HEK293 (cell line): ENCODE data around the gene TFAP2B.

Experiments
- CTCF ChIA-PET: fragments of 350-600 bp; formaldehyde crosslinking; extraction: SDS; loops from one replicate; lab custom pipeline; 2021; ENCODE audit warnings: antibody characterized with exemption; lab: Yijun Ruan, JAX
- POLR2A ChIA-PET: fragments of 300-600 bp; formaldehyde crosslinking; extraction: SDS; loops from one replicate; lab custom pipeline; 2020; ENCODE audit warnings: antibody characterized with exemption, inconsistent platforms; lab: Yijun Ruan, JAX
- H3K27ac ChIP-seq: fragments of 200-500 bp; sonication (Bioruptor generic); 2 replicates; pipeline ENCODE4 v1.5.1; 2014; ENCODE audit warnings: low read depth, low read length, control low read depth, inconsistent platforms; ENCODE audit errors: extremely low read depth
- H3K36me3 ChIP-seq, 2 experiments: fragments of 200-500 bp in 1 of 2; sonication (Bioruptor generic) in 1 of 2; 1 replicate in 1 of 2; 2 replicates in 1 of 2; pipeline ENCODE4 v1.5.1; 2014 to 2017; ENCODE audit warnings: inconsistent platforms in 2 of 2, low read length in 2 of 2; ENCODE audit not compliant: control insufficient read depth in 2 of 2, insufficient read depth in 1 of 2
- H3K4me1 ChIP-seq: fragments of 200-500 bp; sonication (Bioruptor generic); 2 replicates; pipeline ENCODE4 v1.5.1; 2014; ENCODE audit warnings: mild to moderate bottlenecking, low read length, inconsistent platforms; ENCODE audit not compliant: control insufficient read depth, insufficient read depth
- H3K4me3 ChIP-seq: 2 replicates; pipeline ENCODE4 v1.5.1; 2011; ENCODE audit warnings: low read depth, mild to moderate bottlenecking, control low read depth, low read length, moderate library complexity
- H3K9me3 ChIP-seq: fragments of 200-500 bp; sonication (Bioruptor generic); 2 replicates; pipeline ENCODE4 v1.5.1; 2014; ENCODE audit warnings: low read depth, low read length, inconsistent platforms; ENCODE audit not compliant: control insufficient read depth, insufficient read depth
- BCL11A ChIP-seq: fragments of 450-650 bp; formaldehyde crosslinking; IDR thresholded peaks from 2 replicates; pipeline ENCODE4 v1.5.1; 2016; ENCODE audit warnings: low read depth, missing biosample characterization, missing genetic modification characterization
- BCL11B ChIP-seq: fragments of 450-650 bp; formaldehyde crosslinking; IDR thresholded peaks from 2 replicates; pipeline ENCODE4 v1.5.1; 2016; ENCODE audit warnings: low read depth, missing biosample characterization, missing genetic modification characterization
- HOXA7 ChIP-seq: sonication (generic); formaldehyde crosslinking; IDR thresholded peaks from 2 replicates; pipeline ENCODE4 v1.8.1; 2022; ENCODE audit warnings: missing genetic modification reagents, borderline replicate concordance
- SCRT1 ChIP-seq: fragments of 450-650 bp; formaldehyde crosslinking; IDR thresholded peaks from 2 replicates; pipeline ENCODE4 v1.5.1; 2016; ENCODE audit warnings: missing biosample characterization, missing genetic modification characterization, borderline replicate concordance
- WT1 ChIP-seq: fragments of 450-650 bp; formaldehyde crosslinking; IDR thresholded peaks from 2 replicates; pipeline ENCODE4 v1.5.1; 2016; ENCODE audit warnings: missing biosample characterization, missing genetic modification characterization
- ZNF133 ChIP-seq: fragments of 450-650 bp; formaldehyde crosslinking; IDR thresholded peaks from 2 replicates; pipeline ENCODE4 v1.5.1; 2016; ENCODE audit warnings: missing biosample characterization, missing genetic modification characterization
- ZNF146 ChIP-seq: fragments of 450-650 bp; formaldehyde crosslinking; IDR thresholded peaks from 2 replicates; pipeline ENCODE4 v1.5.1; 2016; ENCODE audit warnings: missing biosample characterization, missing genetic modification characterization
- ZNF169 ChIP-seq: fragments of 450-650 bp; formaldehyde crosslinking; IDR thresholded peaks from 2 replicates; pipeline ENCODE4 v1.5.1; 2016; ENCODE audit warnings: missing biosample characterization, missing genetic modification characterization
- ZNF174 ChIP-seq: fragments of 450-650 bp; formaldehyde crosslinking; IDR thresholded peaks from 2 replicates; pipeline ENCODE4 v1.5.0; 2017; ENCODE audit warnings: missing biosample characterization, mild to moderate bottlenecking, missing genetic modification characterization
- ZNF335 ChIP-seq: fragments of 450-650 bp; formaldehyde crosslinking; conservative IDR thresholded peaks from 2 replicates; pipeline ENCODE4 v1.5.1; 2016; ENCODE audit warnings: missing biosample characterization, missing genetic modification characterization
- ZNF350 ChIP-seq: fragments of 450-650 bp; formaldehyde crosslinking; IDR thresholded peaks from 2 replicates; pipeline ENCODE4 v1.5.0; 2017; ENCODE audit warnings: missing biosample characterization, mild to moderate bottlenecking, missing genetic modification characterization
- ZNF391 ChIP-seq: fragments of 450-650 bp; formaldehyde crosslinking; IDR thresholded peaks from 2 replicates; pipeline ENCODE4 v1.5.1; 2016; ENCODE audit warnings: low read depth, missing biosample characterization, missing genetic modification characterization, borderline replicate concordance
- ZNF423 ChIP-seq: fragments of 450-650 bp; formaldehyde crosslinking; IDR thresholded peaks from 2 replicates; pipeline ENCODE4 v1.5.1; 2016; ENCODE audit warnings: missing biosample characterization, missing genetic modification characterization
- ZNF473 ChIP-seq: fragments of 450-650 bp; formaldehyde crosslinking; IDR thresholded peaks from 2 replicates; pipeline ENCODE4 v1.5.1; 2017; ENCODE audit warnings: missing biosample characterization, missing genetic modification characterization
- ZNF677 ChIP-seq: fragments of 450-650 bp; IDR thresholded peaks from 2 replicates; pipeline ENCODE4 v1.5.0; 2018; ENCODE audit warnings: missing biosample characterization, mild to moderate bottlenecking, missing genetic modification characterization, moderate library complexity
- ZNF76 ChIP-seq: fragments of 450-650 bp; formaldehyde crosslinking; IDR thresholded peaks from 2 replicates; pipeline ENCODE4; 2016; ENCODE audit warnings: low read depth, missing biosample characterization, missing genetic modification characterization, borderline replicate concordance
- TF ChIP-seq, protein P1 (sequence below): fragments of 450-650 bp; formaldehyde crosslinking; IDR thresholded peaks from 2 replicates; pipeline ENCODE4 v1.5.1; 2017; ENCODE audit warnings: missing biosample characterization, missing genetic modification characterization
- TF ChIP-seq, protein P2 (sequence below): fragments of 450-650 bp; formaldehyde crosslinking; IDR thresholded peaks from 2 replicates; pipeline ENCODE4 v1.5.1; 2016; ENCODE audit warnings: missing biosample characterization, missing genetic modification characterization
- TF ChIP-seq, protein P3 (sequence below): fragments of 450-650 bp; formaldehyde crosslinking; IDR thresholded peaks from 2 replicates; pipeline ENCODE4 v1.5.1; 2017; ENCODE audit warnings: missing biosample characterization, mild to moderate bottlenecking, missing genetic modification characterization, moderate library complexity
- TF ChIP-seq, protein P4 (sequence below): fragments of 450-650 bp; formaldehyde crosslinking; IDR thresholded peaks from 2 replicates; pipeline ENCODE4 v1.5.0; 2017; ENCODE audit warnings: missing biosample characterization, missing genetic modification characterization, borderline replicate concordance

TFAP2B gene

DNA sequence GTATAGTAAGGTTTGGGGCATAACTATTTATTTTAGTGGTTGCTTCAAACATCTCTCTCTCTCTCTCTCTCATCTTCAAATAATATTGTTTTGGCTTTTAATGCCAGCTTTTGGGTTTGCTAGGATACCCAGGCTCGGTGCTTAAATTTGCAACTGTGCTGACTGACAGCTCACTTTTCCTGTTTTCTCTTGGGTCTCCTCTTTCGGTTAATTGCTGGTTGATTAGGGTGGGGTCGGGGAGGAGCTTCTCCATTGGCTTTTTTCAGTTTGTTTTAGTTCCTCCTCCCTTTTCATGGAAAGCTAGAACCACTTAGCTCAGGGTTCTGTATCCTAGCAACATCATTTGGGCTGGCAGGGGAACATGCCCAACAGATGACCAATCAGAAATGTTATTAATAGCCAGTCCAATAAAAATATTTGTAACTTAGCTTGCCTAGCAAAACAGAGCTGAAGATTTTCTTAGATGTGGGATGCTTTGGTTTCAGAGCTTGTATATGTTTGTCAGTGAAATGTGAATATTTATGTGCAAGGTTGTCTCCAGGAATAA lies 11.3 kb downstream of the TFAP2B start:
- Histone ChIP-seq H3K27ac (no peak overlapping the region), H3K4me3 (no peak overlapping the region), H3K36me3 (no peaks in the 10 kb centered on the region), H3K9me3 (no peaks in the 10 kb centered on the region), H3K4me1 (no peaks in the 10 kb centered on the region)
- CTCF ChIA-PET, result interaction anchor here (1.9 kb wide), 1 partner anchor 14 kb away, joined by 5 read pairs; no protein-coding TSS in a partner anchor
- TF ChIP-seq ZNF174 (no peak), ZNF169 (tag by site-specific recombination) (no peak)
- POLR2A ChIA-PET, result no interaction called here

DNA sequence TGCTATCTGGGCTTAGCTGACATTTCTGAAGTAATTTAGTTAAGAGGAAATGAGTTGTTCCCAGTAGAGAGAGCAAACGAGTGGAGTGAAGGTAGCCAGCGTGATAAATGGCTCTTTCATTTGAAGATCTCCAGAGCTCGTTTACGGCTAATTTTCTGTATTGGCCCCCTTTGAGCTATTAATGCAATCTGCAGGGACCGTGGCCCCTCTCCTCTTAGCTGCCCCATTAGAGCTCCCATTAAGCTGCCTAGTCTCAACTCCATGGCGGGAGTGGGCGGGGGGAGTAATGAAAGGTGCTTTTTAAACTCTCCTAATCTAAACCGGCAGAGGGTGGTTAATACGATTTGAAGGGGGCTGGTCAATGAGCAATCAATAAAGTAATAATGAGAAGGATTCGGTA lies 12.5 kb downstream of the TFAP2B start:
- Histone ChIP-seq H3K36me3 (no peaks in the 10 kb centered on the region), H3K4me3 (no peak overlapping the region), H3K4me1 (no peaks in the 10 kb centered on the region)
- TF ChIP-seq ZNF146 (tag by site-specific recombination) (no peak), ZNF391 (no peak), ZNF423 (no peak), SCRT1 (no peak)
- TF ChIP-seq, all 188 proteins: peak for 0
- ChIA-PET CTCF (no interaction called here), POLR2A (no interaction called here)
- H3K27ac ChIP-seq, result no peak overlapping the region
- no peaks in the 10 kb centered on the region for H3K9me3 ChIP-seq

DNA sequence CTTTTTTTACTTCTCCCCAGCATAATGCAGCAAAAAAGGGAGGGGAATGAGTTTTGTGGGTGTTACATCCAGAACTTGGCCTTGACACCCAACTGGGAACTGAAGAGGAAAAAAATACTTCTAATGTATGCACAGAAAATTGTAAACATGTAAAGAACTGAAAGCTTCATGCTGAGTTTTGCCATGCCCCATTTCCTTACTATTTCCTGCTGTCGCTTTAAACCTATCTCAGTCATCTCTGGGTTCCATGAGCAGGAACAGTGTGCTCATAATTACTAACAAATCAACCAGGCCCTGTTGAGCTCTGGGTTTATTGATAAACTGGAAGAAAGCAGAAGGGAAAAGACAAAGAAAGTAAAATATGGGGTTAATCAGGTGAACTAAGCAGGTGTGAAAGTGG lies 14.2 kb downstream of the TFAP2B start:
- Histone ChIP-seq H3K27ac (no peak overlapping the region), H3K9me3 (no peaks in the 10 kb centered on the region), H3K36me3 (no peaks in the 10 kb centered on the region), H3K4me1 (no peaks in the 10 kb centered on the region), H3K4me3 (no peak overlapping the region)
- no peak for TF ChIP-seq ZNF350
- TF ChIP-seq, protein P1, sequence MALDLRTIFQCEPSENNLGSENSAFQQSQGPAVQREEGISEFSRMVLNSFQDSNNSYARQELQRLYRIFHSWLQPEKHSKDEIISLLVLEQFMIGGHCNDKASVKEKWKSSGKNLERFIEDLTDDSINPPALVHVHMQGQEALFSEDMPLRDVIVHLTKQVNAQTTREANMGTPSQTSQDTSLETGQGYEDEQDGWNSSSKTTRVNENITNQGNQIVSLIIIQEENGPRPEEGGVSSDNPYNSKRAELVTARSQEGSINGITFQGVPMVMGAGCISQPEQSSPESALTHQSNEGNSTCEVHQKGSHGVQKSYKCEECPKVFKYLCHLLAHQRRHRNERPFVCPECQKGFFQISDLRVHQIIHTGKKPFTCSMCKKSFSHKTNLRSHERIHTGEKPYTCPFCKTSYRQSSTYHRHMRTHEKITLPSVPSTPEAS (tag by site-specific recombination), result no peak
- ChIA-PET CTCF (no interaction called here), POLR2A (no interaction called here)

DNA sequence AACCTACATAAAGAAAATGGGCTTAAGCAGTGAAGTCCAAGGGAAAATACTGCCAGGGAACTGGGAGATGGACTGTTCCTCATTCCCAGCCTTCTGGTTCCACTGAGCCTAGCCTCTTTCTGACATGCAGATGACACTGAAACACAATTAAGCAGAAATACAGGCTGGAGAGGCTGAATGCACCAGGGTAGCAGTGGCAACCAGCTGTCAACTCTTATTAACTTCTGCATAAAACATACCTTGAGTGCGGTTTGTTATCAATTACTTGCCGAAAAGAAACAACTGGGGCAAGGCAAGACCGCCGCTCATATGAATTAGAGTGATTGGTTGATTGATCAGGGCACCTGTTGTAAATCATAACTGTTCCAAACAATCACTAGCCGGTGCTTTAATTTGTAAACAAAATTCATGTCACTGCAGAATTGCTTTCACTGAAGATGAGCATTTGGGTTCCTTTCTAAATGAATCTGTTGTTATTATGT lies 16.3 kb downstream of the TFAP2B start:
- no peaks in the 10 kb centered on the region for H3K4me1 ChIP-seq
- H3K4me3 ChIP-seq, result no peak overlapping the region
- POLR2A ChIA-PET, result no interaction called here
- H3K36me3 ChIP-seq, result no peaks in the 10 kb centered on the region
- CTCF ChIA-PET, result no interaction called here
- no peak overlapping the region for H3K27ac ChIP-seq
- no peaks in the 10 kb centered on the region for H3K9me3 ChIP-seq
- TF ChIP-seq ZNF473 (tag by site-specific recombination) (no peak), ZNF76 (tag by site-specific recombination) (no peak), HOXA7 (CRISPR knock-in tag) (no peak), BCL11B (no peak), ZNF133 (tag by site-specific recombination) (no peak), ZNF335 (tag by site-specific recombination) (no peak), ZNF677 (no peak), BCL11A (no peak), WT1 (no peak)
- TF ChIP-seq, protein P2, sequence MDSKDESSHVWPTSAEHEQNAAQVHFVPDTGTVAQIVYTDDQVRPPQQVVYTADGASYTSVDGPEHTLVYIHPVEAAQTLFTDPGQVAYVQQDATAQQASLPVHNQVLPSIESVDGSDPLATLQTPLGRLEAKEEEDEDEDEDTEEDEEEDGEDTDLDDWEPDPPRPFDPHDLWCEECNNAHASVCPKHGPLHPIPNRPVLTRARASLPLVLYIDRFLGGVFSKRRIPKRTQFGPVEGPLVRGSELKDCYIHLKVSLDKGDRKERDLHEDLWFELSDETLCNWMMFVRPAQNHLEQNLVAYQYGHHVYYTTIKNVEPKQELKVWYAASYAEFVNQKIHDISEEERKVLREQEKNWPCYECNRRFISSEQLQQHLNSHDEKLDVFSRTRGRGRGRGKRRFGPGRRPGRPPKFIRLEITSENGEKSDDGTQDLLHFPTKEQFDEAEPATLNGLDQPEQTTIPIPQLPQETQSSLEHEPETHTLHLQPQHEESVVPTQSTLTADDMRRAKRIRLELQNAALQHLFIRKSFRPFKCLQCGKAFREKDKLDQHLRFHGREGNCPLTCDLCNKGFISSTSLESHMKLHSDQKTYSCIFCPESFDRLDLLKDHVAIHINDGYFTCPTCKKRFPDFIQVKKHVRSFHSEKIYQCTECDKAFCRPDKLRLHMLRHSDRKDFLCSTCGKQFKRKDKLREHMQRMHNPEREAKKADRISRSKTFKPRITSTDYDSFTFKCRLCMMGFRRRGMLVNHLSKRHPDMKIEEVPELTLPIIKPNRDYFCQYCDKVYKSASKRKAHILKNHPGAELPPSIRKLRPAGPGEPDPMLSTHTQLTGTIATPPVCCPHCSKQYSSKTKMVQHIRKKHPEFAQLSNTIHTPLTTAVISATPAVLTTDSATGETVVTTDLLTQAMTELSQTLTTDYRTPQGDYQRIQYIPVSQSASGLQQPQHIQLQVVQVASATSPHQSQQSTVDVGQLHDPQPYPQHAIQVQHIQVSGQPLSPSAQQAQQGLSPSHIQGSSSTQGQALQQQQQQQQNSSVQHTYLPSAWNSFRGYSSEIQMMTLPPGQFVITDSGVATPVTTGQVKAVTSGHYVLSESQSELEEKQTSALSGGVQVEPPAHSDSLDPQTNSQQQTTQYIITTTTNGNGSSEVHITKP (tag by site-specific recombination), result no peak
- TF ChIP-seq, protein P3, sequence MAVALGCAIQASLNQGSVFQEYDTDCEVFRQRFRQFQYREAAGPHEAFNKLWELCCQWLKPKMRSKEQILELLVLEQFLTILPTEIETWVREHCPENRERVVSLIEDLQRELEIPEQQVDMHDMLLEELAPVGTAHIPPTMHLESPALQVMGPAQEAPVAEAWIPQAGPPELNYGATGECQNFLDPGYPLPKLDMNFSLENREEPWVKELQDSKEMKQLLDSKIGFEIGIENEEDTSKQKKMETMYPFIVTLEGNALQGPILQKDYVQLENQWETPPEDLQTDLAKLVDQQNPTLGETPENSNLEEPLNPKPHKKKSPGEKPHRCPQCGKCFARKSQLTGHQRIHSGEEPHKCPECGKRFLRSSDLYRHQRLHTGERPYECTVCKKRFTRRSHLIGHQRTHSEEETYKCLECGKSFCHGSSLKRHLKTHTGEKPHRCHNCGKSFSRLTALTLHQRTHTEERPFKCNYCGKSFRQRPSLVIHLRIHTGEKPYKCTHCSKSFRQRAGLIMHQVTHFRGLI (tag by site-specific recombination), result no peak
- TF ChIP-seq, protein P4, sequence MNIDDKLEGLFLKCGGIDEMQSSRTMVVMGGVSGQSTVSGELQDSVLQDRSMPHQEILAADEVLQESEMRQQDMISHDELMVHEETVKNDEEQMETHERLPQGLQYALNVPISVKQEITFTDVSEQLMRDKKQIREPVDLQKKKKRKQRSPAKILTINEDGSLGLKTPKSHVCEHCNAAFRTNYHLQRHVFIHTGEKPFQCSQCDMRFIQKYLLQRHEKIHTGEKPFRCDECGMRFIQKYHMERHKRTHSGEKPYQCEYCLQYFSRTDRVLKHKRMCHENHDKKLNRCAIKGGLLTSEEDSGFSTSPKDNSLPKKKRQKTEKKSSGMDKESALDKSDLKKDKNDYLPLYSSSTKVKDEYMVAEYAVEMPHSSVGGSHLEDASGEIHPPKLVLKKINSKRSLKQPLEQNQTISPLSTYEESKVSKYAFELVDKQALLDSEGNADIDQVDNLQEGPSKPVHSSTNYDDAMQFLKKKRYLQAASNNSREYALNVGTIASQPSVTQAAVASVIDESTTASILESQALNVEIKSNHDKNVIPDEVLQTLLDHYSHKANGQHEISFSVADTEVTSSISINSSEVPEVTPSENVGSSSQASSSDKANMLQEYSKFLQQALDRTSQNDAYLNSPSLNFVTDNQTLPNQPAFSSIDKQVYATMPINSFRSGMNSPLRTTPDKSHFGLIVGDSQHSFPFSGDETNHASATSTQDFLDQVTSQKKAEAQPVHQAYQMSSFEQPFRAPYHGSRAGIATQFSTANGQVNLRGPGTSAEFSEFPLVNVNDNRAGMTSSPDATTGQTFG, result no peak
